WTC11 (cell line): Measurements from ENCODE around the gene KLF13.

Source experiments
- CREM ChIP-seq: sonication (generic); formaldehyde crosslinking; IDR thresholded peaks from 2 replicates; pipeline ENCODE4 v1.8.1; 2022; ENCODE audit warnings: mild to moderate bottlenecking, missing genetic modification reagents, moderate library complexity
- FOXP1 ChIP-seq: sonication (generic); formaldehyde crosslinking; IDR thresholded peaks from 2 replicates; pipeline ENCODE4 v1.8.0; 2022; ENCODE audit warnings: missing genetic modification reagents, mild to moderate bottlenecking, moderate library complexity, borderline replicate concordance
- JUN ChIP-seq: sonication (generic); formaldehyde crosslinking; IDR thresholded peaks from 2 replicates; pipeline ENCODE4 v1.8.0; 2023; ENCODE audit warnings: mild to moderate bottlenecking, missing genetic modification reagents
- NFYB ChIP-seq: sonication (generic); formaldehyde crosslinking; conservative IDR thresholded peaks from 2 replicates; pipeline ENCODE4 v1.8.0; 2022; ENCODE audit warnings: low read depth, missing genetic modification reagents
- PRDM15 ChIP-seq: sonication (generic); formaldehyde crosslinking; IDR thresholded peaks from 2 replicates; pipeline ENCODE4 v1.8.0; 2022; ENCODE audit warnings: missing genetic modification reagents
- RELA ChIP-seq: sonication (generic); formaldehyde crosslinking; IDR thresholded peaks from 2 replicates; pipeline ENCODE4 v1.8.1; 2022; ENCODE audit warnings: missing genetic modification reagents, mild to moderate bottlenecking, borderline replicate concordance
- SP1 ChIP-seq: sonication (generic); formaldehyde crosslinking; conservative IDR thresholded peaks from 2 replicates; pipeline ENCODE4 v1.8.1; 2022; ENCODE audit warnings: missing genetic modification reagents
- ZBTB21 ChIP-seq: sonication (generic); formaldehyde crosslinking; IDR thresholded peaks from 2 replicates; pipeline ENCODE4 v1.8.1; 2023; ENCODE audit warnings: mild to moderate bottlenecking, missing genetic modification reagents, borderline replicate concordance
- TF ChIP-seq, protein P1 (sequence below): fragments of 200-600 bp; IDR thresholded peaks from 2 replicates; pipeline ENCODE4 v1.8.0; 2022; ENCODE audit warnings: antibody characterized with exemption
- TF ChIP-seq, protein P2 (sequence below): sonication (generic); formaldehyde crosslinking; IDR thresholded peaks from 2 replicates; pipeline ENCODE4 v1.8.0; 2023; ENCODE audit warnings: missing genetic modification reagents
- TF ChIP-seq, protein P3 (sequence below): sonication (generic); formaldehyde crosslinking; IDR thresholded peaks from 2 replicates; pipeline ENCODE4 v1.8.0; 2022; ENCODE audit warnings: mild to moderate bottlenecking, missing genetic modification reagents
- TF ChIP-seq, protein P4 (sequence below): sonication (generic); formaldehyde crosslinking; IDR thresholded peaks from 2 replicates; pipeline ENCODE4 v1.8.0; 2022; ENCODE audit warnings: mild to moderate bottlenecking, missing genetic modification reagents
- TF ChIP-seq, protein P5 (sequence below): sonication (generic); formaldehyde crosslinking; IDR thresholded peaks from 2 replicates; pipeline ENCODE4 v1.8.1; 2022; ENCODE audit warnings: low read depth, missing genetic modification reagents, borderline replicate concordance

- TF ChIP-seq, protein P1, sequence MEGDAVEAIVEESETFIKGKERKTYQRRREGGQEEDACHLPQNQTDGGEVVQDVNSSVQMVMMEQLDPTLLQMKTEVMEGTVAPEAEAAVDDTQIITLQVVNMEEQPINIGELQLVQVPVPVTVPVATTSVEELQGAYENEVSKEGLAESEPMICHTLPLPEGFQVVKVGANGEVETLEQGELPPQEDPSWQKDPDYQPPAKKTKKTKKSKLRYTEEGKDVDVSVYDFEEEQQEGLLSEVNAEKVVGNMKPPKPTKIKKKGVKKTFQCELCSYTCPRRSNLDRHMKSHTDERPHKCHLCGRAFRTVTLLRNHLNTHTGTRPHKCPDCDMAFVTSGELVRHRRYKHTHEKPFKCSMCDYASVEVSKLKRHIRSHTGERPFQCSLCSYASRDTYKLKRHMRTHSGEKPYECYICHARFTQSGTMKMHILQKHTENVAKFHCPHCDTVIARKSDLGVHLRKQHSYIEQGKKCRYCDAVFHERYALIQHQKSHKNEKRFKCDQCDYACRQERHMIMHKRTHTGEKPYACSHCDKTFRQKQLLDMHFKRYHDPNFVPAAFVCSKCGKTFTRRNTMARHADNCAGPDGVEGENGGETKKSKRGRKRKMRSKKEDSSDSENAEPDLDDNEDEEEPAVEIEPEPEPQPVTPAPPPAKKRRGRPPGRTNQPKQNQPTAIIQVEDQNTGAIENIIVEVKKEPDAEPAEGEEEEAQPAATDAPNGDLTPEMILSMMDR = no peak
- TF ChIP-seq RELA (CRISPR knock-in tag) (no peak), PRDM15 (CRISPR knock-in tag) (no peak), JUN (CRISPR knock-in tag) (no peak), NFYB (CRISPR knock-in tag) (no peak), FOXP1 (CRISPR knock-in tag) (no peak), CREM (no peak), ZBTB21 (CRISPR knock-in tag) (no peak), SP1 (CRISPR knock-in tag) (no peak)
- TF ChIP-seq, protein P2, sequence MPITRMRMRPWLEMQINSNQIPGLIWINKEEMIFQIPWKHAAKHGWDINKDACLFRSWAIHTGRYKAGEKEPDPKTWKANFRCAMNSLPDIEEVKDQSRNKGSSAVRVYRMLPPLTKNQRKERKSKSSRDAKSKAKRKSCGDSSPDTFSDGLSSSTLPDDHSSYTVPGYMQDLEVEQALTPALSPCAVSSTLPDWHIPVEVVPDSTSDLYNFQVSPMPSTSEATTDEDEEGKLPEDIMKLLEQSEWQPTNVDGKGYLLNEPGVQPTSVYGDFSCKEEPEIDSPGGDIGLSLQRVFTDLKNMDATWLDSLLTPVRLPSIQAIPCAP (CRISPR knock-in tag) = no peak
- TF ChIP-seq, protein P3, sequence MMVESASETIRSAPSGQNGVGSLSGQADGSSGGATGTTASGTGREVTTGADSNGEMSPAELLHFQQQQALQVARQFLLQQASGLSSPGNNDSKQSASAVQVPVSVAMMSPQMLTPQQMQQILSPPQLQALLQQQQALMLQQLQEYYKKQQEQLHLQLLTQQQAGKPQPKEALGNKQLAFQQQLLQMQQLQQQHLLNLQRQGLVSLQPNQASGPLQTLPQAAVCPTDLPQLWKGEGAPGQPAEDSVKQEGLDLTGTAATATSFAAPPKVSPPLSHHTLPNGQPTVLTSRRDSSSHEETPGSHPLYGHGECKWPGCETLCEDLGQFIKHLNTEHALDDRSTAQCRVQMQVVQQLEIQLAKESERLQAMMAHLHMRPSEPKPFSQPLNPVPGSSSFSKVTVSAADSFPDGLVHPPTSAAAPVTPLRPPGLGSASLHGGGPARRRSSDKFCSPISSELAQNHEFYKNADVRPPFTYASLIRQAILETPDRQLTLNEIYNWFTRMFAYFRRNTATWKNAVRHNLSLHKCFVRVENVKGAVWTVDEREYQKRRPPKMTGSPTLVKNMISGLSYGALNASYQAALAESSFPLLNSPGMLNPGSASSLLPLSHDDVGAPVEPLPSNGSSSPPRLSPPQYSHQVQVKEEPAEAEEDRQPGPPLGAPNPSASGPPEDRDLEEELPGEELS (CRISPR knock-in tag) = no peak
- TF ChIP-seq, protein P4, sequence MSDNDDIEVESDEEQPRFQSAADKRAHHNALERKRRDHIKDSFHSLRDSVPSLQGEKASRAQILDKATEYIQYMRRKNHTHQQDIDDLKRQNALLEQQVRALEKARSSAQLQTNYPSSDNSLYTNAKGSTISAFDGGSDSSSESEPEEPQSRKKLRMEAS = no peak
- TF ChIP-seq, protein P5, sequence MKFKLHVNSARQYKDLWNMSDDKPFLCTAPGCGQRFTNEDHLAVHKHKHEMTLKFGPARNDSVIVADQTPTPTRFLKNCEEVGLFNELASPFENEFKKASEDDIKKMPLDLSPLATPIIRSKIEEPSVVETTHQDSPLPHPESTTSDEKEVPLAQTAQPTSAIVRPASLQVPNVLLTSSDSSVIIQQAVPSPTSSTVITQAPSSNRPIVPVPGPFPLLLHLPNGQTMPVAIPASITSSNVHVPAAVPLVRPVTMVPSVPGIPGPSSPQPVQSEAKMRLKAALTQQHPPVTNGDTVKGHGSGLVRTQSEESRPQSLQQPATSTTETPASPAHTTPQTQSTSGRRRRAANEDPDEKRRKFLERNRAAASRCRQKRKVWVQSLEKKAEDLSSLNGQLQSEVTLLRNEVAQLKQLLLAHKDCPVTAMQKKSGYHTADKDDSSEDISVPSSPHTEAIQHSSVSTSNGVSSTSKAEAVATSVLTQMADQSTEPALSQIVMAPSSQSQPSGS = no peak
These were observed 12.9 kb downstream of the KLF13 start for GRCh38 chr15:31339558-31339895.
